ENCODE data around the gene PDIA2.
"Not testable (repeated sequence)": the region's sequence is repeated elsewhere in the genome, so short reads cannot be mapped to it uniquely, and the experiment has no call there.

PDIA2 gene

DNA sequence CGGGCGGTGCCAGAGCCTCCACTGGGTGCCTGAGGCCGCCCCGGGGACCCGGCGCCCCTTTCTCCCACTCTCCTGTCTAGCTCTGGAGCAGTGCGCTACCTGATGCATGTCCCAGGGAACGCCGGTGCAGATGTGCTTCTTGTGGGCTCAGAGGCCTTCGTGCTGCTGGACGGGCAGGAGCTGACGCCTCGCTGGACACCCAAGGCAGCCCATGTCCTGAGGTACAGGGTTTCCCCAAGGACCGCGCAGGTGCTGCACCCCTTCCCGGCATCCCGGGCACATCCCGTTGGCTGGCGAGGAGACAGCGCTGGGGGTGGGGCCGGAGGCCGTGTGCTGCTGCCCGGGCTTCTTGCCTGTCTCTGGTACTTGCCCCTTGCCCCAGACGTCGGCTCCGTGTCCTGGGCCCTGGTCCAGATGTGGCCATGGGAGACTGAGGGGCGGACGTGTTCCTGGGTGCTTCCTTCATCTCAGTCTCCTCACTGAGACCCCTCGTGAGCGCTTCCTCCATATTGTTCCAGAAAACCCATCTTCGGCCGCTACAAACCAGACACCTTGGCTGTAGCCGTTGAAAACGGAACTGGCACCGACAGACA lies 19.7 kb upstream of the PDIA2 start:
- DNase-seq (ENCODE audit: low spot score) = no peak

DNA sequence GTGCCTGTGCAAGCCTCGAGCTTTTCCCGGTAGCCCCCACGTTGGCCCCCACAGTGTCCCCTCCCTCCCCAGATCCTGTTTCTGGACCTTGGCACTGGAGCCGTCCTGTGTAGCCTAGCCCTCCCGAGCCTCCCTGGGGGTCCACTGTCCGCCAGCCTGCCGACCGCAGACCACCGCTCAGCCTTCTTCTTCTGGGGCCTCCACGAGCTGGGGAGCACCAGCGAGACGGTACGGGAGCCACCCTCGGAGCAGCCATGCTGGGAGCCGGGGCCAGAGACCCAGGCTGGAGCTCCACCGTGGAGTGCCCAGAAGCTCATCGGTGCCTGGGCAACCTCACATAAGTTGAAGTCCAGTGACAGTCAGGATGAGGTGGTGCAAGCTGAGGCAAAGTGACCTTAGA lies 19.0 kb upstream of the PDIA2 start:
- DNase-seq (ENCODE audit: low spot score) = no peak

DNA sequence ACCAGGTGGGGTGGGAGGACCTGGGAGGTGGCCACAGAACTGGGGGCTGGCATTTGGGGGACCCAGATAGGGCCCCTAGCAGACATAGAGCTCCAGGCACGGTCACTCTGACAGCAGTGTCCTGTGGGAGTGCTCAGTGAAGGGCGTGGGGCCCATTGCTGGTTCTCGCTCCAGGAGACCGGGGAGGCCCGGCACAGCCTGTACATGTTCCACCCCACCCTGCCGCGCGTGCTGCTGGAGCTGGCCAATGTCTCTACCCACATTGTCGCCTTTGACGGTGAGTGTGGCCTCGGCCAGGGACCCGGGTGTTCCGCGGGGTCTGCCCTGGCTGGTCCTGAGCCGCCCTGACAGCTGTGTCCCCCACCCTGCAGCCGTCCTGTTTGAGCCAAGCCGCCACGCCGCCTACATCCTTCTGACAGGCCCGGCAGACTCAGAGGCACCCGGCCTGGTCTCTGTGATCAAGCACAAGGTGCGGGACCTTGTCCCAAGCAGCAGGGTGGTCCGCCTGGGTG lies 18.5 kb upstream of the PDIA2 start:
- DNase-seq (ENCODE audit: low spot score) = no peak

DNA sequence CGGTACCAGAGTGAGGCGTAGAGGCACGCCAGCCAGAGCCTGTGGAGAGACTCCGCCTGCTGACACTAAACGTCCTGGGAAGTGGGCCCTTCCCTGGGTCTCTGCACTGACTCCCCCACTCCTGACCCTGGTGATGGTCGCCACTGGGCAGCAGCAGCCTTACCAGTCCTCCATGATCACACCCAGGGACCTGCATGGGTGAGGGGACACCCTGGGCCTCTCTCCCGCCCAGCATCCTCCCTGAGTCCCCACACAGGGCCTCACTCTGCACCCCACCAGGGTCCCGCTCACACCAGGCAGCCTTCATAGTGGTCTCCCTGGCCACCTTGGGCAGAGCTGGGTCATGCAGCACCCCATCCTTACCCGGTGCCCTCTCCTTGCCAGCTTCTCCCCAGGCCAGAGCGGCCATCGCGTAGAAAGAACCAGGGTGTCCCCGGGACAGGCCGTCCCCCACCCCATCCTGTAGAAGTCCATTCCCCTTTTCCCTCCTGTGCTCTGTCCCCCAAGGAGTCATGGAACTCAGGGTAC lies 17.9 kb upstream of the PDIA2 start:
- DNase-seq (ENCODE audit: low spot score) = no peak

DNA sequence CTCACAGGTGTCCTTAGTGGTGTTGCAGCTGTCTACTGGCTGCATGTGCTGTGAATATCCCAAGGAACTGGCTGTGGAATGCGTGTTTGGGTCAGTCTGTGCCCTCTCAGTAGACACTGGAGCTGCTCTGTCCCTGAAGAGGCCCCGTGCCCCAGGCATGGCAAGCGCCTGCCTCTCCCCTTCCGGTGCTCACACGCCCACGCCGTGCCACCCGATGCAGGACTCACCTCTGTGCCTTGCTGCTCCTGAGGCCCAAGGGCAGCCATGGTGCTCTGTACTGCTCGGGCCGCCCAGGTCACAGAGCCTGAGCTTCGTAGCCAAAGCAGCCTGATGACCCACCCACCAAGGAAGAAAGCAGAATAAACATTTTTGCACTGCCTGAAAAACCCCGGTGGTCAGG lies 17.3 kb upstream of the PDIA2 start:
- no peak for DNase-seq (ENCODE audit: low spot score)

DNA sequence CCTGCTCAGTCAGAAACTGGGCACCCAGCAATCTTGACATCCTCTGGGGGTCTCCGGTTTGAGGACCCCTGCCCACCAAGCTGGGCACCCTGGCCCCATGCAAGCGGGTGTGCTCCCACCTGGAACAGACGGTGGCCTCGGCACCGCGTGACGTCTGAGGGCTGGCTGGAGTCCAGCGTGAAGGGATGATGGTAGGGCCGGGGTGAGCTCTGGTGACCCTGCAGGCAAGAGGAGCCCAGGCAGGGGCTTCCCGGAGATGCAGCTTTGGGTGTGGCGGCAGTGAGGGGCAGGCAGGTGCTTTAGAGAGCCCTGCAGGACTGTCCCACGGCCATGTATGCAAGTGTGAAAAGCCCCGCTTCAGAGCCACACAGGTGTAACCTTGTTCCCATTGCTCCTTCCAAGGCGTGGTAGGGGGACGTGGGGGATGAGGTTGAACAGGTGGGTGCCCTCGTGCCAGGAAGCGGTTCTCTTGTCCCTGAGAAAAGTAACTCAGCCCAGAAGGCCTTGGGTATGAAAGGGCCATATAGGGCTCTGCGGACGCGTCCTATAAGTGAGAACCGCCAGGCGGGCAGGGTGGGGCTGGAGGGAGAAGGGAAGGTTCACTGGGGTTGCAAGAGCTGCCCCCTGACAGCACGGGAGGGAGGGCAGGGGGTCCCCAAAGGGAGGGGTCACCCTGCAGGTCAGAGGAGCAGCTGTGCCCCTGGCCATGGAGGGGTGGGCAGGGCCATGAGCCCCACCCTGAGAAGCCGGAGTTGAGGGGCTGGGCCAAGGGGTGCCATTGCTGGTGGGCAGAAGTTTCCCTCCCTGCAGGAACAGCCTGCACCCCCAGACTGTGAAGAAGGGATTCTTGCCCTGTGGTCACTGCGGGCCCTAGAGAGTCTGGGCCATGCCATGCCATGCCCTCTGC lies 16.5 kb upstream of the PDIA2 start:
- DNase-seq (ENCODE audit: low spot score) = no peak

DNA sequence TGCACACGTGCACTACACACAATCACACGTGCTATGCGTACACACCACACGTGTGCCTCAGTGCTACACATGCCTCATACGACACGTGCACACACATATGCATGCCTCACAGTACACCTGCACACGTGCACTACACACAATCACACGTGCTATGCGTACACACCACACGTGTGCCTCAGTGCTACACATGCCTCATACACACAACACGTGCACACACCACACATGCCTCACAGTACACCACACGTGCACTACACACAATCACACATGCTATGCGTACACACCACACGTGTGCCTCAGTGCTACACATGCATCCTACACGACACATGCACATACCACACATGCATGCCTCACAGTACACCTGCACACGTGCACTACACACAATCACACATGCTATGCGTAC lies 15.4 kb upstream of the PDIA2 start:
- DNase-seq (ENCODE audit: low spot score) = not testable (repeated sequence)

DNA sequence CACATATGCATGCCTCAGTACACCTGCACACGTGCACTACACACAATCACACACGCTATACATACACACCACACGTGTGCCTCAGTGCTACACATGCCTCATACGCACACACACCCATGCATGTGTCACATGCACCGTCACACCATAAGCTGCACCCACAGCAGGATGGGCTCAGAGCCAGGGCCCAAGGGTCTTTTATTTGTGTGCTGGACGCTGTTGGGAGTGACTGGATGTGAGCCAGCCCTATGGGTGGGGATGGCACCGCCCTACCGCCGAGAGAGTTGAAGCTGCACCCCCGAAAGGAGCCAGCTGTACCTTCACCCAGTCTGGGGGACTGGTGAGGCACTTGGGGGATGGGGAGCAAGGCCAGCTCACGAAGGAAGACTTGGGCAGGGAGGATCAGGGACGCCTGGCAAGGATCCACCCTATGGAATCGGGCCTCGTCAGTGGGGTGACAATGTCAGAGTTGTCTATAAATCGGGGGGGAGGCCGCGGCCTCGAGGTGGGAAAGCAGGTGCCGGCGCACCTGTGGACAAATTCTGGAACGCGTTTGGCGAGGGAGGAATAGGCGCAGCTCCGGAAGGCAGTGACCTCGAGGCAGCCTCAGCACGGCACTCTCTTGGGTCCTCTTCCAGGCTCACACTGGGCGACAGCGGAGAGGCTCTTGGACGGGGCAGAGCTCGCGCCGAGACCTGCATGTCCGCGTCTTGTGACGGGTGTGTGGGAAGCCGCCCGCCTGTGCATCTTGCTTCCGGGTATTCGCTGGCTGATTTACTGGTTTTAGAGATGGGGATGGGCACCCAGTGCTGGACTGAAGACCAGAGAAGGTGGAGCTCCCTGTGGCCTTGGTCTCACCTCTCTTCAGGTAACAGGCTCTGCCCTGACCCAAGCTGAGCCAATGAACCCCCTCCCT lies 14.6 kb upstream of the PDIA2 start:
- no peak for DNase-seq (ENCODE audit: low spot score)

DNA sequence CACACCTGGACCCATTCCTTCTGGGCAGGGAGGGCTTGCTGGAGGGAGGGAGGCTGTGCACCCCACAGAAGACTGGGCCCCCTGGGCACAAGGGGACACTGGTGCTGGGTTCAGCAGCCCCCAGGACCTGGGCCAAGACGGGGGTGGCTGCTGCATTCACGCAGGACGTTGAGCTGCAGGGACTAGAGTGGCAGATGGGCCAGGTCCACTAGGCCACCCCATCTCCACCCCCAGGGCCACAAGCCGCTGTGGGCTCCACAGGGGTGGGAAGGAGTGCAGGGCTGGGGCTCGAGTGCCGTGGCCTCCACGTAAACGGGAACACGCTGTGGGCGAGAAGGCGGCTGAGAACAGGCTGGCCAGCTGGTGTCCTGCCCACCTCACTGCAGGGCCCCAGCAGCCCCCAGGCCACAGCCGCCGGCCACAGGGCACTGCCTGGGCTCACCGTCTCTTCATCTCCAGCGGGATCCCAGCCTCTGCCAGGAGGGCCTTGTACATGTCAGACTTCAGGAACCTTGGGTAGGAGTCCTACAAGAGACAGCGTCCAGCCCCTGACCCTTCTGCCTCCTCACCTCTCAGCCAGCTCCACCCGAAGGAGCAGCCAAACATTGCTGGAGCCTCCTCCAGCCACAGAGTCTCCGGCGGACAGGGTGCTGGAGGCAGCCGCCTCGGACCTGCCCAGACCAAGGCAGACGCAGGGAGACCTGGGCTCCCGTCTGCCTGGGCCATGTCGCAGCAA lies 13.7 kb upstream of the PDIA2 start:
- no peak for DNase-seq (ENCODE audit: low spot score)

DNA sequence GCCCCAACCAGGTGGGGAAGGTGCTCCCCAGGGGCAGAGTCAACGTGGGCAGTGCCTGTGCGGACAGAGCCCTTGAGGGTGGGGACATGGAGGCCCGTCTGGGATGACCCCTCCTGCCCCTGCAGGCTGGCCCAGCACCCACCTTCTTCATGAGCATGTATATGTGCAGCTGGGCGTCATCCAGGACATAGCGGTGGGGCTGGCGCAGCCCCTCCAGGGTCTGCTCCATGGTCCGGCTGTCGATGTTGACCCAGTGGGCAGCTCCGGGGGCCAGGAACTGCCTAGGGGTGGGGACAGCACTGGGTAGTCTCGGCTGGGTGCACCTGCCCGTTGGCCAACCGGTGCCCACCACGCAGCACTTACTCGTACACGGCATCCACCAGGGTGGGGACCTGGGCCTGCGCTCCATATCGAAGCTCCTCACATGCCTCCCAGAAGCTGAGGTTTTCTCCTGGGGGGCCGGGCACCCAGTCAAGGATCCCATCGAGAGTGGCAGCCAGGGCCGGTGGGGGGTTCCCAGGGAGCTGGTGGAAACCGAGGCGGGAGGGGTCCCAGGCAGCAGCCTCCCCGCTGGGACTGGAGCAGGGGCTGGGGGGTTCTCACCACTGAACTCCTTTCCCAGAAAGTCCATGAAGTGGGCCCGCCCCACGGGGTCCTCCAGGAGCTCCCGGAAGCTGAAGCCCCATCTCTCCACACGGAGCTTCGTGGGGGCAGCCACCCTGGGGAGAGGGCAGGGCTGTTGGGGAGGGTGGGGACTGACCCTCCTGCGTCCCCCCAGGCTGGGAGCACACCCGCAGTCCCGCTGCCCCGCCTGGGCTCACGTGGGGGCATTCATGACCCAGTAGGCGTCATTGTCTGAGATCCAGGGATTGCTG lies 12.3 kb upstream of the PDIA2 start:
- DNase-seq (ENCODE audit: low spot score) = no peak

DNA sequence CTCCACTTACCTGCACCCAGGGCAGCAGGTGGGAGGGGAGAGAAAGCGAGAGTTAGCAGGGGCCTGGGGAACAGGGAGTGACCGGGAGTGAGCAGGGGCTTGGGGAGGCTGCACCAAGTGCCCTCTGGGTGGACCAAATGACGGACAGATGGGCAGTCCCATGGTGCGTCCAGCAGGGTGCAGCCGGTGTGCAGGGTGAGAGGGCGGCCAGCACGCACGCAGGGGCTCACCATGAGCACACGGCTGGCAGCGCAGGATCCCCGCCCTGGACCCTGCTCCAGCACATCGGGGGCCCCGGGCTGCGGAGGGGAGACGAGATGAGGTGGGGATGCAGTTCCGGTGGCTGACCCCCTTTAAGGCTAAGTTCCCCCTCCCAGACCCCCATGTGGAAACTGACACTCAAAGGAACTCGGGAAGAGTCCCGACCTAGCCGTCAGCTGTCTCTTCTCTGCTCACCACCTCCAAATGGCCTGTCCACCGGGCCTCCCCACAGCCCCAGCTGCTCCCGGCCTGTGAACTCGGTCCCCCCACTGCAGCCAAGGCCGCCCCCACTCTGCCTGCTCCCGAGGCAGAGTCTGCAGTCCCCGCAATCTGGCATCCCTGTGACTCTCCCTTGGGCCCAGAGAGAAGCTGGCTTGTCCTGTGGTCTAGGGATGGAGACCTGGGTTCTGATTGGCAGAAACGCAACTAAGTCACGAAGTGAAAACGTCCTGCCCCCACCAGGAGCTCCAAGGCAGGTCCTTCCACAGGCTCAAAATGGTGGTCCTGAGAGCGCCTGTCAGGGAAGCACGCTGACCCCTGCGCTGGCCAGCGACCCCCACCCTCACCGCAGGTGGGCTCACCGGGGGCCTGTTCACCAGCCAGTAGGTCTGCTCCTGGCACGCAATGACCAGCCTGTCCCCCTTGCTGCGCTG lies 10.1 kb upstream of the PDIA2 start:
- DNase-seq (ENCODE audit: low spot score) = no peak

DNA sequence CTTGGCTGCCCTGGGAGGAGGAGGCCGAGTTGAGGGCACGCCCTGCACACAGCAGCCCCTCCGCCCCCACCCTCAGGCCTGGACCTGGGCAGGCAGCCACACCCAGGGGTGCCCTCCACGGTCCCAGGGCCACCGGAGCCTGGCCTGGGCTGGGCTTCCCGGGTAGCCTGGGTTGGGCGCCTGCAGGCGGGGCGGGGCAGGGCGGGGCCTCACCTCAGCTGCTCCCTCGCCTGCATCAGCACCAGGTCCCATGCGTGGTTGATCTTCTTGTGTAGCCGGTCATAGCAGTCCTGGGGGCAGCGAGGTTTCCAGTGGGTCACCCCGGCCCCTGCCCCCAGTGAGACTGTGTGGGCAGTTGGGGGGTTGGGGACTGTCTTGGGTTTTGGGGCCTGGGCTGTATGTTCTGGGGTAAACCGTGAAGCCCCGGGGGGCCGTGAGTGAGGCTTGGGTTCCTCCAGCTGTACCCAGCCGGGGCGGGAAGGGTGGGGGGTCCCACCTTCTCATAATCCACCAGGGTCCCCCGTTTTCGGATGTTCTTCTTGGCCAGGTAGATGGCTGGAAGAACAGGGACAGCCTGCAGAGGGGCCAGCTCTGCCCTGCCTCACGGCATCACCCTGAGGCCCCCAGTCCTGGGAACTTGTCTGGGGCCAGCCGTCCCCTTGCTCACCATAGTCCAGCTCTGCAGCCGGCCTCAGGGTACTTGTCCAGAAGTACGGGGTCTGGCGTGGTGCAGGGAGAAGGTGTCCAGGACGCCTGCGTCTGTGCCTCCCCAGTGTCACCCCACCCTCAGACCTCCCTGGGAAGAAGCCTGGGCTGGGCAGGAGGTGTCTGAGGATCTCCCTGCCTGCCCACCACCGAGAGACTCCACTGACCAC lies 9.2 kb upstream of the PDIA2 start:
- no peak for DNase-seq (ENCODE audit: low spot score)

DNA sequence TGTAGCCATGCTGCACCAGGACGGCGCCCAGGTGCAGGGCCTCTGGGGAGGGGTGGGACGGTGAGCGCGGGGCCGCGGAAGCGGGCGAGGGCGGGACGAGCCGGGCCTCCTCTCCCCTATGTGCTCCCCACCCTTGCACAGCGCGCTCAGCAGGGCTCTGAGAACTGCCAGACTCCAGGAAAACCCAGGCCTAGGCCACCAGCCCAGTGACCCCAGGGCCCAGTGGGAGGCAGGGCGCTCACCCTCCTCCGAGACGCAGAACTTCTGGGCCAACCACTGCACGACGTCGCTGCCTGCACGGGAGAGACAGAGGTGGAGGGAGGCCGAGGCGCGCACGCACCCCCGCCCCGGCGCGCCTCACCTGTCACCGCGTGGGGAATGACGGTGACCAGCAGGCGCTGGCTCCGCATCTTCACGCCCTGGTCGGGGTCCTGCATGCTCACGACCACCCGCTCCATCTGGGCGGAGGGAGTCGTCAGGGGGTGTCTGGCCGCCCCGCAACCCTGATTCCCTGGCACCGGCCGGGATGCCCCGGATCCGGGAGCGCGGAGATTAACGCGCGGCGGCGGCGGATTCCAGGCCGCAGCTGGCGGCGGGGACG lies 7.8 kb upstream of the PDIA2 start:
- peak; percentile 29 for DNase-seq (ENCODE audit: low spot score)

DNA sequence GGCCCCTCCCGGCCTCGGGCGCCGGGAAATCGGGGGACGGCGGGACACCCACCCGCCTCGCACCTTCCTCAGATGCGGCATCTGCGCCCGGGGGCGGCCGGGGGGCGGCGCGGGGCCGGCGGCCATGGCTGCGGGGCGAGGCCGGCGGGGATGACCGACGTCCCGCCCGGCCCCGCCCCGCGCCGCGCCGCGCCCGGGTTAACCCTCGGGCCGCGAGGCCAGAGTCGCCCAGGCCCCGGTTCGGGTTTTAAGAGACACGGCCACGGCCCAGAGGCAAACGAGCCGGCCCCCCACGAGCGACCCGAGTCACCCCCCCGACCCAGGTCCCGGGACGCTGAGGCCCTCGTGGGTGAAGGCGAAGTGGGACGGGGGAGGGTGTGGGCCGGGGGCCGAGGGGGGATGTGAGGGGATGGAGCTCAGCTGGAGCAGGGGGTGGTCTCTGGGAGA lies 7.2 kb upstream of the PDIA2 start, which contains the start of gene RGS11:
RGS11 (minus strand) TSS at position 159 of the 447 bp plus-strand sequence; CDS start at position 126, 33 bp downstream.
- DNase-seq (ENCODE audit: low spot score) = no peak

DNA sequence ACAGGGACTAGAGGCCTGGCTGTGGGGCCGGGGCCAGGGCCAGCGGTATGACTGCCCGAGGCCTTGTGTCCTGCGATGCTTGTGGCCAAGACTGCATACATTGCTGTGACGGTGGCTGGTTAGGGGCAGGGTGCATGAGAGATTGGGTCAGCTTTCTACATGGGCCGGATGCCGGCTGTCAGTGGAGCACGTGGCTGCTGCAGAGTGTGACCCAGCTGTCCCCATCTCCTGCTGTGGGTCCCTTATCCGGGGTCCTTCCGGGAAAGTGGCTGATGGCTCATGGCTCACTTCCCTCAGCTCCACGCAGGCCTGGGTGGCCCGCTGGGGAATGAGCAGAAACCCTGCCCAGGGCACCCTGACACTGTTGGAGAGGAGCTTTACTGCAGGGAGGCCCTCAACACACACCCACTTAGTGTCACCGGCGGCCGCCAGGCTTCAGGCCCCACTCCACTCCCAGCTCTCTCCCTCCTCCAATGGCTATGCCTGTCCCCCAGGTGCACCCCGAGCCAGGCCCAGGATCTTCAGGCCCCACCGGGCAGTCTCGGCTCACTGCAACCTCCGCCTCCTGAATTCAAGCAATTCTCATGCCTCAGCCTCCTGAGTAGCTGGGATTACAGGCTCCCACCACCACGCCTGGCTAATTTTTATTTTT lies 6.4 kb upstream of the PDIA2 start:
- no peak for DNase-seq (ENCODE audit: low spot score)

DNA sequence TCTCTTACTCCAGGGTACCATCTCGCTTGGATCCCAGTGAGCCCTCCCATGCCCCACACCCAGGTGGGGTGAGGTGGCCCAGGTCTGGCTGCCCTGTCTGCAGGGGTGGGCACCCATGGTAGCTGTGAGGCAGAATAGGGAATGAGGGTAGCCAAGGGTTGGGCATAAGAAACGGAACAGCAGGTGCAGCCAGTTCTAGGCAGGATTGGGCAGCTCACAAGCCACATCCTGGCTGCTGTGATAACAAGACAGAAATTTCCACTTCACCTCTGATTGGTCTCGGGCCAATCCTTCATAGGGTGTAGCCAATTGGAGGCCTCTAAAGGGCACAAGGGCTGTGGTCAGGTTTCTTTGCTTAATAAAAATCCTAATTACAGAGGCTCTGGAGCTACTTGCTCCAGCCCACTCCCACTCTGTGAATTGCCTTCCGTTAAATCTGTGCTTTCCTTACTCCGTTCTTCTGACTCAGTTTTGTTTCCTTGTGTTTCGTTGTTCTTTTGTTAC lies 4.0 kb upstream of the PDIA2 start:
- no peak for DNase-seq (ENCODE audit: low spot score)

DNA sequence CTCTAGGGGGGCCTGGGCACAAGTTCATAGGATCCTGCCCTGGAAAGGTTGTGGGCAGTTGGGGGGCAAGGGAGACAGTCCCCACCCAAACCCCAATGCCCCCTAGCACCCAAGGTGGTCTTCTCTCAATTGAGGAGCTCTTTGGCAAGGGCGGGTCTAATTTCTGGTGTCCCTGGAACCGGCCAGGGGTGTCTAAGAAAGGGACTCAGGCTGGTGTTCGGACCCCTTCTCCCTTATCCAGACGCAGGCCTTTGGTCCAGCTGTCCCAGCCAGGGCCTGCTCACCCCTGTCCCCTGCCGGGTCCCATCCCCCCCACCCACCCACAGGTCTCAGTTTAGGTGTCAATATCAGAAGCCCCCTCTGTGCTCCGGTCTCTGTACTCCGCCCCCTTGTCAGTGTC lies 3.4 kb upstream of the PDIA2 start:
- no peak for DNase-seq (ENCODE audit: low spot score)
